Activated CD8-positive, alpha-beta memory T cell treated with anti-CD3 and anti-CD28 coated beads, Interleukin-2, amount 50 U/mL, for 24 hours (primary cell): ENCODE results near the gene COQ10A.
"Not testable (repeated sequence)": the region's sequence is repeated elsewhere in the genome, so short reads cannot be mapped to it uniquely, and the experiment has no call there.

Source experiments
- DNase-seq: peaks from one replicate; pipeline ENCODE4 v3.0.0-alpha.2; 2020; ENCODE audit errors: extremely low read depth

COQ10A gene

DNA sequence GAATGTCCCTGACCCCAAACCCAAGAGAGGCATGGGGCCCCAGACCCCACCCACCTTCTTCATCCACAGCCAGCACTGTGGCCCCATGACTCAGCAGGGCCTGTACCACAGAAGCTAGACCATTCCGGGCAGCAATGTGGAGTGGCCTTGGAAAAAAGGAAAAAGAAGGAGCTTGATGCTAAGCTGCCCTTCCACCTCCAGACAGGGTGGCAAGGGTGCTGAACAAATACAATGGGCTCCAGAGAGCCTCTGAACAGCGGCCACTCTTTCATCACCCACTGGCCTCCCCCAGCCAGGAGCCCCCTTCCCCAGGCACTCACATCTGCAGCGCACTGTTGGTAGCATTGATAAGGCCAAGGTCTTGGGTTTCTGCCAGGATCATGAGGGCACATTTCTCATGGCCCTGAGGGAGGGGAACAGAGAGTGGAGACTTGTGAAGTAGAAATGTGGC lies 23.0 kb upstream of the COQ10A start:
- no peak for DNase-seq

DNA sequence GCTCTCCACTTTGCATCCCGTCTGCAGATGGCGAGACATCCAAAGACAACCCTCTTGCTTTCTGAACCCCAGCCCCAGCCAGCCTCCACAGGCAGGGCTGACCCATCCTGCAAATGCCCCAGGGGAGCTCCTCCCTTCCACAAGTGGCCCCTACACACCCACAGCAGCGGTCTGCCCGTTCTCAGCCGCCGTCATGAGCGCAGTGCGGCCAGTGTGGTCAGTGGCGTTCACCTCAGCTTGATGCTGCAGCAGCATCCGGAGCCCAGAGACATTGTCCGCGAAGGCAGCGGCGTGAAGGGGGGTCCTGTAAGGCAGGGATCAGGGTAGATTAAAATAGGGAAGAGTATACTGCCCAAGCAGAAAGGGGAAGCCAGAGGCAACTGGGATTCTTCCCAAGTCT lies 22.2 kb upstream of the COQ10A start:
- DNase-seq: no peak

DNA sequence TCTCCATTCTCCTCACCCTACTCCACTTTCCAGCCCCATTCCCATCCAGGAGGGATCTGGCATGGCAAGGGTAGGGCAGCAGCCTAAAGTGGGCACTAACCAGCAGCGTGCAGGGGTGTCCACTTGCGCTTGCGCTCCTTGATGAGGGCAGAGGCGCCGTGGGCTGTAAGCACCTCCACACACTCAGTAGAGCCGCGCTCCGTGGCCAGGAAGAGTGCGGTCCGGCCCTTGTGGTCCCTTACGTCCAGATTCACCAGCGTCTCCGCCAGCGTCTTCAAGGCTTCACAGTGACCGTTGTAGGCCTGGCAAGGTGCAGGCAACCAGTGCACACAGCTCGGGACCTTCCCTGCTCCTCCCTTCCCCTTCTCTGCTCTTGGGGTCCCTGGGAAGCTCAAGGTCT lies 18.8 kb upstream of the COQ10A start:
- DNase-seq: no peak

DNA sequence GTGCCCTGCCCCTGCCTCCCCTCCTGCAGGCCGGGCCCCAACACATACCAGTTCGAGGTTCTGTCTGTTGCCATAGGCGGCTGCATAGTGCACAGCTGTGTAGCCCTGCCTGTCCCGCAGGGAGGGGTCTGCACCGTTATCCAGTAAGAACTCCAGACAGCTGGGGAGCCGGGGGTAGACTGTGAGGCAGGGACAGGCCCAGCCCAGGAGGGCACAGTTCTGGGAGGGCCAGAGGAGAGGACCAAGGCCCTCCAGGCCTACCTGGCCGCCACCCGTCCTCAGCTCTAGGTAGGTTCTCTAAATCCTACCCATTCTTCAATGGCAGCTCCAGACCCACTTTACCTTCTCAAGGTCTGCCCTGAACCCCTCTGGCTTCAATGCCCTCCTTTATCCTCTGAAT lies 18.0 kb upstream of the COQ10A start:
- DNase-seq: no peak

DNA sequence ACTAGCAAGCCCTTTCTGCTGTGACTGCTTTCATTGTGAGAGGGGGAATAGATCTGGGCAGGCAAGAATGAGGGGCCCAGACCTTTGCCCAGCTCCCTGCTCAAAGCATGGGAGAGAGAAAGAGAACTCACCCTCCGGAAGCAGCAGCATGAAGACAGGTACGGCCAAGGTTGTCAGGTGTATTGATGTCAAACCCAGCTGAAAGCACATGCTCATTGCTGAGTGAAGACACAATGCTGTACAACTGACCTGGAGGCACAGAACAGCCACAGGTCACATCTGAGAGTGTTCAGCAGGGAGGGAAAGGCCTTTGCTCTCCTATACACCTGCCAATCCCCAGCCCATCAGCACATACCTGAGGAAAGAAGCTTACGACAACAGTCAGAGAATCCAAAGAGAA lies 14.1 kb upstream of the COQ10A start:
- DNase-seq: no peak

DNA sequence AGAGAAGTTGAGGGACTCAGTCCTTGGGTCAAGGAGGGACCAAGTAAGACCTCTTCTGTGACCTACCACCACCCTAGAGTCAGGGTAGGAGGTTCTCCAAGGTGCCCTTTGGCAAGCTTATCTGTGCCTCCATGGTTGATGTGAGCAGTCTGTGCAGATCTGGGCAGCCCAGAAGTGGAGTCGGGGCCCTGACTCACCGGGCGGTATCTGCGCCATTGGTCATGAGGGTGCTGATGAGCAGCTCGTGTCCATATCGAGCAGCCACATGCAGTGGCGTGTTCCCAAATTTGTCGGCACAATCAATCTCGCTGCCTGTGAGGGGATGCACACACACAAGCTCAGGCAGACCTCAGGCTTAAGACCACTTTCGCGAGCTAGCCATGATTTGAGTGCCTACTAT lies 13.7 kb upstream of the COQ10A start:
- DNase-seq: no peak

DNA sequence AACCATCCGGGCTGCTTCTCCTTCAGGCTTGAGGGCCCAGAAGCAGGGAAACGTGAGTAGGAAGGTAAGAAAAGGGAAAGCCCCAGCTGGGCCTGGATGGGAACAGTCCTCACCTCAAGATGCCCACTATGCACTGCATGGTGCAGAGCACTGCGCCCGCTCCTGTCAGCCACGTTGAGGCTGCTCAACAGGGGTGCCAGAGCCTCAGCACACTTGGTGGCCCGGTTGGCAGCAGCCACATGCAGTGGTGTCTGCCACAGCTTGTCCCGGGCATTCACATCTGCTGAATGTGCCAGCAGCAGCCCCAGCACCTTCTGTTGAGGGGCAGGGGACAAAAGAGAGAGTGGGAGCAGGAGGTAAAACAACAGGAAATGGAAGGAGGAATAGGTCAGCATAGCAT lies 11.1 kb upstream of the COQ10A start:
- no peak for DNase-seq

DNA sequence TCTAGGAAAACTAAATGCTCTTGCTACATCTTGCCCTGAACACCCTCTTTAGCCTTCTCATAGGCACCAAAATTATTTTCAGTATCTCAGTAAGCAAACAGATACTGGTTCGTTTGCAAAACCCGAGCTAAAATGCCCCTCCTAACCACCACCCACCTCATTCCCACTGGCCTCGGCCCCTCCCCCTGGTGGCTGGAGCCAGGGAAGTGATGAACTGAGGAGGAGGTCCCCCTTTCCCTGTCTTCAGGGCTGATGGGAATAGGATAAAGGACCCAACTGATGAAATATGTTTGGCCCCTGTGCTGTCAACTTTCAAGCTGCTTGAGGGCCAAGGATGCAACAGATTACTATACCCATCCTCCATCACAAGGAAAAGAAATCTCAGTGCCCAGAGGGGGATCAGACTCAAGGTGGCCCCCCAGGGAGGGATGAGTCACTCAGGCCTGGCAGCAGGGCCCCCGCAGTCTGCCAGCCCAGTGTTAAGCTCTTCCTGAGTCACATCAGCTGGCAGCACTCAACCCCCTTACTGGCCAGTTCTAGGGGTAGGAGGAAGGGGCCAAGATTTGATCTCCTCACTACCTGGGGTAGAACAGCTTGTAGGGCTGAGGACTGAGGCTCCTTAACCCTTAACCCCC lies 10.3 kb upstream of the COQ10A start:
- DNase-seq: no peak

DNA sequence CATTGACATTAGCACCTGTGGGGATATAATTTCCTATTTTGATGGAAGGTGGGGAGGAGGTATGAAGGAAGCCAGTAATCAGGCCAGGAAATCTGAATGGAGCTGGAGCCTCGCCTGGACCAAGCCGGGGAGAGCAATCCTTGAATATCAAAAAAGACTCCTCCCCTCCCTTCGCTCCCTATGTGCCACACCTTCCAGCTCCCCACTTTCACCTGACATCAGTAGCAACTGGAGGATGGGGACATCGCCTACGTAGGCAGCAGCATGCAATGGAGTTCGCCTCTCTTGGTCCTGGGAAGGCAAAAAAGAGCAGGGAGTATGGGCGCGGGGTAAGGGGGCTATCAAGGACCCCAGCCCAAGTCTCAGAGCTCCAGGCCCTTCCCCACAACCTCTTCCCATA lies 9.7 kb upstream of the COQ10A start:
- no peak for DNase-seq

DNA sequence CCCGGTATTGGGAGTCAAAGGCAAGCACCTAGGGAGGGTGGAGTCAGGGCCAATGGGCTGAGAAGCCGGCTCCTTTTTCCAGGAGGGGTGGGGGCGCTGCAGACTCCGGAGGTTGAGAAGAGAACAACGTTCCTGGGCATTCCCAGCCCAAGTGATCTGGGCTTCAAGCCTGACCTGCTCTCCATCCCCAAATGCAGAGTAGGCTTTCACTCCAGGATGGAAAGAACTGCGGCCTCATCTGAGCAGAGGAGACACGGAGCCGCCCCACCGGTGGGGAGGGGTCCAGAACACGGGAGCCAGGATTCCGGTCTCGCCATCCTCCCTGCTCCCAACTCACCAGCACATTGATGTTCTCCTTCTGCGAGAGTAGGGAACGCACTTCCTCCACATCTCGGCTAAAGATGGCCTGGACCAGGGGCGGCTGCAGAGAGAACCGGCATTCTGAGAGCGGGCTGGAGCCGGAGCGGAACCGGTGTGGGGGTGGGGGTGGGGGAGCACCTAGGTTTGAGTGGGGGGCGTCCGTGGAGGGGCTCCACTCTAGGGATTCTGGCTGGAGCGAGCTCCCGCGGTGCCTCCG lies 9.2 kb upstream of the COQ10A start:
- DNase-seq: no peak

DNA sequence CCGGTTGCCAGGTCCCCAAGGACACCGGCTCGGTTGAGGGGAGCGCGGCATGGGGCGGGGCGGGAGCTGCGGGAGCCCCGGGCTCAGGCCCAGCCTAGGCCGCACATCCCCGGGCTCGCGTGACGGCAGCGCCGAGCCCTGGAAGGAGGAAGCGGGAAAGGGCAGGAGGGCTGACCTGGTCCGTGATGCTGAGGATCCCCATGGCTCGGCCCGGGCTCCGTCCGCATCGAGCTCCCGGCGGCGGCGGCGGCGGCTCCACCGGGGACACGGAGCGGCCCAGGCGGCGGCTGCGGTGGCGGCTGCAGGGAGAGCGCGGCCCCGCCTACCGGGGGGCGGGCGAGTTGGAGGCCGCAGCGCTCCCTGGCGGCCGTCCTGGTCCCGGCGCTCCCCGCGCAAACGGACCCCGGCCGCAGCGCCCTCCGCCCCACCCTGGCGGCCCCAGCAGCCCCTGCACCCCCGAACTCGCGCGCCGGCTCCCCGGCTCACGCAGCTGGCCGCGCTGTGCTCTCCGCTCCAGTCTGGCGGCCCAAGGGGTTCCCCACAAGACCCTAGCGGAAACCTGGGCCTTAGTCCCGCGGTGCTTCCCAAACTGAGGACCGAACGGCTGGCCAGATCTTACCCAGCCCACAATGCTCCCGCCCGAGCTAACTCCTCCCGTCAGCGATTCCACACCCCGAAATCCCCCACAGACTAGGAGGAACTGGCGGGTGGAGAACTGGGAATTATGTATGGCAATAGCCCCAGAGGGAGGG lies 8.5 kb upstream of the COQ10A start, which contains the start of gene ANKRD52:
ANKRD52 (minus strand) TSS at position 317 of the 752 bp plus-strand sequence; CDS start at position 202, 115 bp downstream.
- DNase-seq: peak; percentile 35

DNA sequence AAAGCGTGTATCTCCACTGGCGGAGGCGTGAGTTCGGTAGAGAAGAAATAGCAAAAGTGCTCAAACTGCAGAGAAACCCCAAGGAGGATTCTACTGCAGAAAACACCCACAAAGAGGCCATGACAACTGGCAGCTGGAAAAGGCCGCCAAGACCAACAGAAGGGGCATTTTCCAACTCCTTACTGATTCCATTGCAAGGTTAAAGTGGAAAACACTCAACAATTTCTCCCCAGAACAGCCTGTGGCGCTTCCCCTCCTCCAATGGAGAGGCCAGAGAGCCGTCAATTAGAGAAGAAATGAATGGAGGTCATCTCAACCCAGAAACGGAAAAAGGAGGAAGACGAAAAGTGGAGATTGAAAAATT lies 7.9 kb upstream of the COQ10A start:
- no peak for DNase-seq

DNA sequence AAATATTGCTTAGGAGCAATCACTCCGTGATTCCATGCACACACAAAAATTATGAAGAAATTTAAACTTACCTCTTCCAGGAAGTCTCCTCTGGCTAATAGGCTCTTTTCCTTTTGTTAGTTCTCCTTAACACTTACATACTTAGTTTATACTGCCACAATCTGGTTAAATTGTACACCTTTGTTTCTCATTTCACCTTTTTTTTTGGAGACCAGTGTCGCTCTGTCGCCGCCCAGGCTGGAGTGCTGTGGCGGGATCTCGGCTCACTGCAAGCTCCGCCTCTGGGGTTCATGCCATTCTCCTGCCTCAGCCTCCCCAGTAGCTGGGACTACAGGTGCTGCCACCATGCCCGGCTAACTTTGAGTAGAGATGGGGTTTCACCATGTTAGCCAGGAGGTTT lies 6.4 kb upstream of the COQ10A start:
- no peak for DNase-seq

DNA sequence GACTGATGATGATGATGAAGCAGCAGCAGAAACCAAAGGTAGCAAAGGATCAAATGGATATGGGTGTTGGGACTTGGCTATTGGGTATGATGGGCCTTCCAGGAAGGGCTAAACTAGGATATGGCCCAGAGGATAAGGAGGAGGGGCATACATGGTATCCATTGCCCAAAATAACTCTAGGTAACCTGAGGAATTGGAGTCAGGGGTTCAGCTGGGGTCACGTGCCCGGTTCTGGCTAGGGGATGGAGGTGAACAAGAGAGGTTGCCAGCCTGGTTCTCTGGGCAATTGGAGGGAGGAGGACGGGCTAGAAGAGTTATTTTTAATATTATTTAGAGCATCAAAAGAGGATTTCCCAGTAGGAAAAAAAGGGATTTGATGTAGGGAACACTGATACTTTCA lies 5.8 kb upstream of the COQ10A start:
- no peak for DNase-seq

DNA sequence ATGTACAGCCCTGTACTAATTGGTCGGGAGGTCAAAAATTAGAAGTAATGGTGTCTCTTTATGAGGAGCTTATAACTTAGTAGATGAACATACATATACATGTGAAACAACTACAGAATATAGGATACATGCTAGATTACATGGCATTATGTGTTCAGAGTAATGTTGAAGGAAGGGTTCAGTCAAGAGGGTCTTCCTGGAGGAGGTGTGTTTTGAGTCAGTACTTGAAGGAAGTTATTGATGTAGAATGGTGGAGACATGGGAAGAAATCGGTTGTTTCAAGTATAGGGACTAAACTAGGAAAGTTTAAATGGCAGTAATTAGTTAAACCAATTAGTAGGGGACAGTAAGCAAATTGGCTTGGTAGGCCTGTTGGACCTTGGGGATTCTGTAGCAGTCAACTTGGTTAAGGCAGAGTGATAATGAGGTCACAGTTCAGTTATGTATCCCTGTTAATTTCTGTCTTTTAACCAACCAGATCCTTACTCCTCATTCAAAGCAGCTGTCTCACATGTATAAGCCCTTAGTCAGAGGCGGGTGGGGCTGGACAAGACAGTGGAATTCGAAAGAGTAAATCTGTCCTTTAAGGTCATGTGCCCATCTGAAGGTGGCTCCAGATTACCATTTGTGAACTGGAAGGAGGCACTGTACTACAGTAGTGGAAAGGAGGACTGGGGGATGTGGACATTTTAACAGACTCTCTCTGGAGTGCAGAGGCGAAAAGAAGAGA lies 5.1 kb upstream of the COQ10A start:
- DNase-seq: no peak

DNA sequence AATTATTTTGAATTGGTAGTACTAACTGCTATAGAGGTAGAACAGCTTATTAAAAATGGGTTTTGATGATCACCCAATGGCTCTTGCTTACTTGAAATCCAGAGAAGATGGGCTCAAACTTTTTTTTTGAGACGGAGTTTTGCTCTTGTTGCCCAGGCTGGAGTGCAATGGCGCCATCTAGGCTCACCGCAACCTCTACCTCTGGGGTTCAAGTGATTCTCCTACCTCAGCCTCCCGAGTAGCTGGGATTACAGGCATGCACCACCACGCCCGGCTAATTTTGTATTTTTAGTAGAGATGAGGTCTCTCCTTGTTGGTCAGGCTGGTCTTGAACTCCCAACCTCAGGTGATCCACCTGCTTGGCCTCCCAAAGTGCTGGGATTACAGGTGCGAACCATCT lies 3.8 kb upstream of the COQ10A start:
- not testable (repeated sequence) for DNase-seq

DNA sequence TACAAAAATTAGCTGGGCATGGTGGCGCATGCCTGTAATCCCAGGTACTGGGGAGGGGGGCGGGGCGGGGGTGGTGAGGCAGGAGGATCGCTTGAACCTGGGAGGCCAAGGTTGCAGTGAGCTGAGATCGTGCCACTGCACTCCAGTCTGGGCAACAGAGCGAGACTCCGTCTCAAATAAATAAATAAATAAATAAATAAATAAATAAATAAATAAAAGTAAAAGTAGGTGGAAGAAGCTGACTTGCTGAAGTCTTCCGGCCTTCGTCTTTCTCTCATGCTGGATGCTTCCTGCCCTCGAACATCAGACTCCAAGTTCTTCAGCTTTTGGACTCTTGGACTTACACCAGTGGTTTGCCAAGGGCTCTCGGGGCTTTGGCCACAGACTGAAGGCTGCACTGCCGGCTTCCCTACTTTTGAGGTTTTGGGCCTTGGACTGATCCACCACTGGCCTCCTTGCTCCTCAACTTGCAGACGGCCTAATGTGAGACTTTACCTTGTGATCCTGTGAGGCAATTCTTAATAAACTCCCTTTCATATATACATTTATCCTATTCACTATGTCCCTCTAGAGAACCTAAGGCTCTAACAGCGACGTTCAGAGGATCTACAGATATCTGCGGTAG lies 562 bp upstream of the COQ10A start:
- DNase-seq: not testable (repeated sequence)

DNA sequence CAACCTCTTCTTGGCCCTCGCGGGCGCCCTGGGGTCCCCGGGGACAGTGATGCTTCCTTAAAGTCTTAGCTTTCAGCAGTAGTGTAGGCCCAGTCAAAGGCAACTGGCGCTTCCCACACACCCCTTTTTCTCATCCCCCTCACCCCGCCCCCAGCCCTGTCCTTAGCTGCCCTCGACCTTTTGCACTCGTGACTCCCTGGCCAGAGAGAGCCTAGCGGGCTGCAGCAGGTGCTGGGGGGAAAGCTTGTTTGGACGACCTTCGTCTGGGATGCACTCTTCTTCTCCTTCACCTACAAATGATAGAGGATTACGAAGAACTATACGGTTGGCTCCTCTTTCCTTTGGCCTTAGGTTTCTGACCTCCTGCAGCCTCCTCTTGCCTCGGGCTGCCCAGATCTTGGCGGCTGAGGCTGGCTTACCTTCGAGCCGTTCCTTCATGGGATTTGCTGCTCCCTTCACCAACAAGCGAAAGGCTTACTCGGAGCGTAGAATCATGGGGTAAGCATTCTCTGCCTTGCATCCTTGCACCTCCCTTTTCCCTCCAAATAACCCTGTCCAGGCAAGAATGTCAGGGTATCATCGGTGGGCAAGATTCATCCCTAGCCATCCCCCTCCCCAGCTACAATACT lies 815 bp downstream of the COQ10A start:
- no peak for DNase-seq

DNA sequence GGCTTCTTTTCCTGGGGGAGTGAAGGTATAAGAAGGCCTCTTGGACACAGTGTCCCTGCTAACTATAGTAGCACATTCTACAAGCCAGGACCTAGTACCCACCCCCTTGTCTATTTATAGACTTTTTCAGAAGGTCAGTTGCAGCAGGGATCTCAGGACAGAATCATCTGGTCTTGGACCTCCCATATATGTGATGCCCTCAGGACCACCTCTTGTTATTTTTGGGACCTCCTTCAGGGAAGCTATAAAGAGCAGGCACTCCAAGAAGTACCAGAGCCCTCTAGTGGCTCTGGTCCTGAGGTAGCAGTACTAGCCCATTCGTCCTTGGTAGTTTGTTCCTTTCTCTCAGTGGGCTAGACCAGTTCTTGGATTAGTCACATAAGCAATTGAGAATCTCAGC lies 4.3 kb downstream of the COQ10A start:
- DNase-seq: no peak

DNA sequence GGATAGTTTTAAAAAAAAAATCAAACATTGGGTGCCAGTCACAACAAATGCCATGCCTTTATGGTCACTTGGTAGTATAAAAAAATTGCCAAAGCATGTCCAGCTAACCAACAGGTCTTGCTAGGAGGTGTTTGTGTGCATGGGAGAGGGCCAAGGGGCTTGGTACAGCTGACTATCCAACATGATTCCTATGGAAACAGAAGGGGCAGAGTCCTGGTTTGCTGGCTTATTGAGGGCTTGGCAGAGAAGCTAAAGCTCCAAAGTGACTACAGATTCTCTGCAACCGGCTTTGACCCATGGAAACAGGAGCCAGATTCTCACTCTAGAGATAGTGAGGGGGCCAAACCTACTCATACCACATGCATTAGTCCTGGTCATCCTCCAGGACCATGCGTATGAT lies 5.7 kb downstream of the COQ10A start:
- DNase-seq: not testable (repeated sequence)

DNA sequence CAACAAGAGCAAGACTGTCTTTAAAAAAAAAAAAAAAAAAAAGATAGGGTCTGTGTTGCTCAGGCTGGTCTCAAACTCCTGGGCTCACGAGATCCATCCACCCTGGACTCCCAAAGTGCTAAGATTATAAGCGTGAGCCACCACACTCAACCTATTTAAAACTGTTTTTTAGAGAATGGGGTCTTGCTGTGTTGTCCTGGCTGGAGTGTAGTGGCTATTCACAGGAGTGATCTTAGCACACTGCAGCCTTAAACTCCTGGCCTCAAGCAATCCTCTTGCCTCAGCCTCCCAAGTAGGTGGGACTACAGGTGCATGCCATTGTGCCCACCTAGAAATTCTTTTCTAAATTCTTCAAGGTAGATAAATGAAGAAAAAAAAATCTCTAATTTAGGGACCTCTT lies 7.6 kb downstream of the COQ10A start:
- no peak for DNase-seq

DNA sequence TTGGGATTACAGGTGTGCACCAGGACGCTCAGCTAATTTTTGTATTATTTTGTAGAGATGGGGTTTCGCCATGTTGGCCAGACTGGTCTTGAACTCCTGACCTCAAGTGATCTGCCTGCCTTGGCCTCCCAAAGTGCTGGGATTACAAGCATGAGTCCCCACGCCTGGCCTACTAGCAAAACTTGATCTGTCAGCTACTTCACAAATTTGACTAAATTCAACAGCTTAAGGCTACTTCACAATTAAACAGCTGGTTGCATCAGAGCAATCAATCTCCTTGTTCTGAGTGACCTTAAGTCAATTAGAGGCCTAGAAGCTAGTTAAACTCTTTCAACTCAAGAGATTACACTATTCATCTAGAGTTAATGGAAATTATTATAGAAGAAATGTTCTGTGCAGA lies 12.2 kb downstream of the COQ10A start:
- no peak for DNase-seq
